Measurements from ENCODE around the gene DBH.

Gene DBH

DNA sequence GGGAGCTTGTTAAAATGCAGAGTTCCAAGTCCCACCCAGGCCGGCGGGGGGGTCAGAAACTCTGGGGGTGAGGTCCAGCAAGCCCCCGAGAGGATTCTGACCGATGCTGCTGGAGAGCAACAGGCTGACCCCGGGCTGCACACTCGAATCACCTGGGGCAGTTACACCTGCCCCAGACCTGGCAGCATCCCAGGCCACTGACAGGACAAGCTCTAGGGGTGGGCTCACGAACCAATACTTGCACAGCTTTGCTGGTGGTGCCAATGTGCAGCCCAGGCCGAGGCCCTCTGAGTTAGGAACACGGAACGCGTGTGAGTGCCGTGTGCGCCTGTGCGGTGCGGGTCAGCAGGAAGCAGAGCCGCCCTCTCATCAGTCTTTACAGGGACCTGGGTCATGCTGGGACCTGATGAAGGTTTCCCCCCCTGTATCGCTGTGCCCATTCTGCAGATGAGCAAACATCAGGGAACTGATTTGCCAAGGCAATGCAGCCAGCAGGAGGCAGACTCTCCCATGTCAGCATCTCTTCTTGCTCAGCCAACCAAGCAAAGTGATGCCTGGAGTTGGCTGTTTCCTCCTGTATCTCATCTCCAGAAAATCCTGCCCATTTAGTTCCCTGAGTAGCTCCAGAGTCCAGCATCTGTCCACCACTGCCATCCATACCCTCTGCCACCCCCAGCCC is 43.3 kb upstream of the DBH start:
- Histone ChIP-seq H3K27ac (ENCODE audit: low read length) (no peak overlapping the region), H4K20me1 (ENCODE audit: insufficient read depth, low read length) (no peaks in the 10 kb centered on the region), H3K4me1 (ENCODE audit: low read length) (no peaks in the 10 kb centered on the region), H3K4me3 (ENCODE audit: low read length) (no peak overlapping the region), H3K4me2 (ENCODE audit: low read length) (no peak overlapping the region), H3K79me2 (ENCODE audit: low read length) (no peaks in the 10 kb centered on the region), H3K36me3 (replicated peaks; ENCODE audit: low read depth, low read length) (no peaks in the 10 kb centered on the region), H3K9me3 (ENCODE audit: insufficient read depth, low read length) (peaks cover 12% of the 10 kb centered on the region; the same call in 1 of the 2 replicates), H2AFZ (ENCODE audit: low read depth, low read length) (no peak overlapping the region), H3K9ac (ENCODE audit: low read length) (no peak overlapping the region), H3K27me3 (ENCODE audit: low read depth, low read length) (no peaks in the 10 kb centered on the region; the same call in 1 of the 2 replicates)
- no peak for TF ChIP-seq EZH2phosphoT487 (IDR thresholded peaks at IDR 0.05; ENCODE audit: low read depth)
- TF ChIP-seq, protein P1, sequence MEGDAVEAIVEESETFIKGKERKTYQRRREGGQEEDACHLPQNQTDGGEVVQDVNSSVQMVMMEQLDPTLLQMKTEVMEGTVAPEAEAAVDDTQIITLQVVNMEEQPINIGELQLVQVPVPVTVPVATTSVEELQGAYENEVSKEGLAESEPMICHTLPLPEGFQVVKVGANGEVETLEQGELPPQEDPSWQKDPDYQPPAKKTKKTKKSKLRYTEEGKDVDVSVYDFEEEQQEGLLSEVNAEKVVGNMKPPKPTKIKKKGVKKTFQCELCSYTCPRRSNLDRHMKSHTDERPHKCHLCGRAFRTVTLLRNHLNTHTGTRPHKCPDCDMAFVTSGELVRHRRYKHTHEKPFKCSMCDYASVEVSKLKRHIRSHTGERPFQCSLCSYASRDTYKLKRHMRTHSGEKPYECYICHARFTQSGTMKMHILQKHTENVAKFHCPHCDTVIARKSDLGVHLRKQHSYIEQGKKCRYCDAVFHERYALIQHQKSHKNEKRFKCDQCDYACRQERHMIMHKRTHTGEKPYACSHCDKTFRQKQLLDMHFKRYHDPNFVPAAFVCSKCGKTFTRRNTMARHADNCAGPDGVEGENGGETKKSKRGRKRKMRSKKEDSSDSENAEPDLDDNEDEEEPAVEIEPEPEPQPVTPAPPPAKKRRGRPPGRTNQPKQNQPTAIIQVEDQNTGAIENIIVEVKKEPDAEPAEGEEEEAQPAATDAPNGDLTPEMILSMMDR (IDR thresholded peaks at IDR 0.05; ENCODE audit: low read depth, low read length), result peak; percentile 37

DNA sequence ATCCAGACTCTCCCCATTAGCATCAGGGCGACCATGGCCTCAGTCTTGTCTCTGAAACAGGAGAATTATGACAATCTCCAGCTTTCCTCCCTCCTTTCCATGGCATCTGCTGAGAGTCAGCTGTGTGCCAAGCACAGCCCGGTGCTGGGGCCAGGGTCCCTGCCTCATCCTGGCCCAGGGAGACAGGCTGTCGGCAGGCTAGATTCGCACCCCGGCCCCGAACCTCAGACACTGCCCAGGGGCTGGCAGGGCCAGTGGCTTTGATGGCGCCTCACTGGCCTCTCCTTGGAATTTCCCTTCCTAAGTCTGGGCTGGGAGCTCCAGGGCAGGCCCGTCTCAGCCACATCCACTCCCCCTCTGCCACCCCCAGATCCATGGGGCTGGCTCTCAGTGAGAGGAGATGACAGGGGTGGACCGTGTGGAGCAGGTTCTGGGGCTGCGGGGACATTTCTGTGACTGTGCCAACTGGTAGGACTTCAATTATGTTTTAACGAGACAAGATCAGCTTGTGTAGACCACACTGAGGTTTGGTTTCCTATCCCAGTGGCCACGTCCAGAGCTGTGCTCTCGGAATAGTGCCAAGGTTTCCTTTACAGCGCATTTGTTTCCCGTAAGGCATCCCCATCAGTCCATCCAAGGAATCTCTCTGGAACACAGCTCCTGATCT is 42.4 kb upstream of the DBH start:
- Histone ChIP-seq H3K79me2 (ENCODE audit: low read length) (no peaks in the 10 kb centered on the region), H3K9me3 (ENCODE audit: insufficient read depth, low read length) (peaks cover 16% of the 10 kb centered on the region; the same call in 1 of the 2 replicates), H3K27ac (ENCODE audit: low read length) (no peak overlapping the region), H3K4me2 (ENCODE audit: low read length) (no peak overlapping the region), H3K4me3 (ENCODE audit: low read length) (no peak overlapping the region), H2AFZ (ENCODE audit: low read depth, low read length) (no peak overlapping the region), H4K20me1 (ENCODE audit: insufficient read depth, low read length) (no peaks in the 10 kb centered on the region), H3K36me3 (replicated peaks; ENCODE audit: low read depth, low read length) (no peaks in the 10 kb centered on the region), H3K27me3 (ENCODE audit: low read depth, low read length) (no peaks in the 10 kb centered on the region; the same call in 1 of the 2 replicates), H3K9ac (ENCODE audit: low read length) (no peak overlapping the region), H3K4me1 (ENCODE audit: low read length) (no peaks in the 10 kb centered on the region)
- TF ChIP-seq, protein P1 (IDR thresholded peaks at IDR 0.05; ENCODE audit: low read depth, low read length), result no peak
- TF ChIP-seq EZH2phosphoT487 (IDR thresholded peaks at IDR 0.05; ENCODE audit: low read depth), result no peak

DNA sequence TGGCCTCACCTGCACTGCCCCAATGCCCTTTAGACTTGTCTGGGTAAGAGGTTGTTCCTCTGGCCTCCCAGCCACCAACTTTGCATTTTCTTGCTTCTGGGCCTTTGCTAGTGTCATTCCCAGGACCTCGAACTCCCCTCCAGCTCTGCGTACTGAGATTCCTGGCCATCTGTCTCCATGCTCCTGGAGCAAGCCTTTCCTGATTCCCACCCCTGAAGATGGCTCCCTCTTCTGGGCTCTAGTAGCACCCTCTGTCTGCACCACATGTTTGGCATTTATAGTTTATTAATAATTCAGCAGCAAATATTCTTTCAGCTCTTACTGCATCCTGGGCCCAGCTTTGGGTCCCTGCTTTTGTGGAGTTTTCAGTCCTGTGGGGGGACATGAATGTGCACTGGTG is 41.9 kb upstream of the DBH start:
- no peaks in the 10 kb centered on the region for H3K4me1 ChIP-seq (ENCODE audit: low read length)
- no peak overlapping the region for H3K27ac ChIP-seq (ENCODE audit: low read length)
- H3K79me2 ChIP-seq (ENCODE audit: low read length), result no peaks in the 10 kb centered on the region
- no peaks in the 10 kb centered on the region for H4K20me1 ChIP-seq (ENCODE audit: insufficient read depth, low read length)
- no peaks in the 10 kb centered on the region; the same call in 1 of the 2 replicates for H3K27me3 ChIP-seq (ENCODE audit: low read depth, low read length)
- H3K9ac ChIP-seq (ENCODE audit: low read length), result no peak overlapping the region
- H3K4me2 ChIP-seq (ENCODE audit: low read length), result no peak overlapping the region
- H3K4me3 ChIP-seq (ENCODE audit: low read length), result no peak overlapping the region
- TF ChIP-seq, protein P1 (IDR thresholded peaks at IDR 0.05; ENCODE audit: low read depth, low read length), result no peak
- TF ChIP-seq EZH2phosphoT487 (IDR thresholded peaks at IDR 0.05; ENCODE audit: low read depth), result no peak
- H3K36me3 ChIP-seq (replicated peaks; ENCODE audit: low read depth, low read length), result no peaks in the 10 kb centered on the region
- H3K9me3 ChIP-seq (ENCODE audit: insufficient read depth, low read length), result peaks cover 16% of the 10 kb centered on the region; the same call in 1 of the 2 replicates
- no peak overlapping the region for H2AFZ ChIP-seq (ENCODE audit: low read depth, low read length)

DNA sequence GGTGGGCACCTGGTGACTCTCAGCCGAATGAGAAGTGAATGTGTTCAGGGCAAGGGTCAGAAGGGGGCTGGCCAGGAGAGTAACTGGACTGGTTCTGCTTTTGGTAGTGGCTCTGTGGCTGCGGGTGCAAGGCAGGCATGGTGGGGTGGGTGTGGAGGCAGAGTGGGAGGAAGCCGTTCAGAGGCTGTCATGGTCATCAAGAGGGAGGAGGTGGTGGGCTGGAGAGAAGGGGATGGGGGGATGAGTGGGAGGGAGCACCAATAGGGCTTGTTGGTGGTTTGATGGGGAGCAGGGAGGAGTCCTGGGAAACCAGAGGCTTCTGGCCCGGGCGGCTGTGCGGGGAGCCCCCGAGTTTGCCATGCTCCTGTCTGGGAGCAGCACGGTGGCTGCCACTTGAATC is 40.3 kb upstream of the DBH start:
- TF ChIP-seq, protein P1 (IDR thresholded peaks at IDR 0.05; ENCODE audit: low read depth, low read length), result no peak
- TF ChIP-seq EZH2phosphoT487 (IDR thresholded peaks at IDR 0.05; ENCODE audit: low read depth), result no peak
- Histone ChIP-seq H3K4me2 (ENCODE audit: low read length) (no peak overlapping the region), H3K4me1 (ENCODE audit: low read length) (no peaks in the 10 kb centered on the region), H3K9me3 (ENCODE audit: insufficient read depth, low read length) (peaks cover 16% of the 10 kb centered on the region; the same call in 1 of the 2 replicates), H3K36me3 (replicated peaks; ENCODE audit: low read depth, low read length) (no peaks in the 10 kb centered on the region), H3K4me3 (ENCODE audit: low read length) (no peak overlapping the region), H3K27me3 (ENCODE audit: low read depth, low read length) (no peaks in the 10 kb centered on the region; the same call in 1 of the 2 replicates), H3K79me2 (ENCODE audit: low read length) (no peaks in the 10 kb centered on the region), H3K27ac (ENCODE audit: low read length) (no peak overlapping the region), H3K9ac (ENCODE audit: low read length) (no peak overlapping the region), H4K20me1 (ENCODE audit: insufficient read depth, low read length) (no peaks in the 10 kb centered on the region), H2AFZ (ENCODE audit: low read depth, low read length) (no peak overlapping the region)
